Heart left ventricle (tissue), 13 donors: ENCODE measurements around the gene LAMA3.

Experiments used
- CTCF ChIP-seq, 12 donors: fragments of 200-600 bp; sonication (generic) in 4 of 12; IDR thresholded peaks; one replicate each; pipeline versions ENCODE4 v1.5.0 to v1.8.0; 2018 to 2022; ENCODE audit warnings: antibody characterized with exemption in 12 of 12, mild to moderate bottlenecking in 5 of 12
- POLR2A ChIP-seq, 2 donors: fragments of 450-650 bp; IDR thresholded peaks; one replicate each; pipeline ENCODE4 v1.6.1; 2017; ENCODE audit warnings: antibody characterized with exemption in 2 of 2, mild to moderate bottlenecking in 2 of 2, moderate library complexity in 2 of 2
- donor health status: ischemic (EF 13 %, LVEDD 7.1; RV severe dilation, severe dysfunction).
- donor health status: DM: no; HTN: yes; CAD: no.
- donor health status: DM: no; HTN: no; CAD: no.
- donor health status: ischemic (EF 25% LVEDD 6.9; RV normal size, moderate dysfunction).
- donor health status: ischemic (EF 25% LVEDD 5.7; RV mildly dilated, moderate dysfunction).
- donor health status: ischemic (EF 35%, LVEDD 5.7; RV mildly dilated, moderate dysfunction).
- donor health status: nonischemic (EF 11% LVEDD 7.7; RV severe dilation, severe dysfunction).
- donor health status: DM: yes; HTN: yes; CAD: no.
- donor health status: PGD.
- donor health status: ischemic (EF 29% LVEDD 5.4; RV normal size, mild dysfunction).
- donor health status: nonischemic (EF 23%, LVEDD 6.1; RV moderate dilation, normal function).

- TF ChIP-seq CTCF (IDR thresholded peaks at IDR 0.05) (no peak), POLR2A (IDR thresholded peaks at IDR 0.05) (no peak)
These were observed 30.5 kb downstream of the LAMA3 start for GRCh38 chr18:23719634-23720201.
